ENCODE data around the gene STK16. TPM values are rescaled to one million over a fixed set of nuclear protein-coding genes. Genes with fewer than 3 reads are reported as not detected.
A peak's percentile ranks its signal among the peaks of the same experiment; 100 is the strongest.

Gene STK16
- total RNA-seq, 1 experiment from 2014 or later = 21.6 TPM

- H2BK20ac ChIP-seq (ENCODE audit: low read depth, low read length, poor library complexity, severe bottlenecking) = no peak overlapping the region
- no peak overlapping the region for H2BK12ac ChIP-seq (ENCODE audit: insufficient read length, low read depth, low read length)
- H3K18ac ChIP-seq (ENCODE audit: insufficient read length, low read depth, low read length) = no peak overlapping the region
- no peaks in the 10 kb centered on the region for H3K27me3 ChIP-seq (ENCODE audit: insufficient read depth, low read length)
- no peak overlapping the region for H4K8ac ChIP-seq (replicated peaks; ENCODE audit: insufficient read length, low read depth, low read length)
- H3T11ph ChIP-seq (ENCODE audit: low read length) = no peak overlapping the region
- no peak overlapping the region for H2AFZ ChIP-seq (ENCODE audit: low read length)
- no peak overlapping the region for H4K5ac ChIP-seq (ENCODE audit: insufficient read length, low read depth, low read length)
- H3K79me2 ChIP-seq (ENCODE audit: insufficient read depth, low read length) = no peaks in the 10 kb centered on the region
- Mint-ChIP-seq H3K9me3 (peaks cover 4 to 6% of the 10 kb centered on the region in 2 experiments; a peak in 3 of 5 replicates), H3K36me3 (ENCODE audit: insufficient read depth in 1 of 3, low read depth in 3 of 3) (peaks cover 2 to 4% (median 3%) of the 10 kb centered on the region in 3 experiments; a peak in 4 of 7 replicates), H3K4me1 (peaks cover 11 to 20% of the 10 kb centered on the region in 2 experiments), H3K27me3 (ENCODE audit: low read depth) (peaks cover 15% of the 10 kb centered on the region), H3K27ac (no peak overlapping the region), H3K4me3 (0 out of 5 replicates have a peak overlapping the region, but pooled peaks of 1 of the 2 experiments have one; percentile 18)
- H3K27ac ChIP-seq (ENCODE audit: insufficient read length, low read depth, low read length) = no peak overlapping the region
- H3K14ac ChIP-seq (ENCODE audit: insufficient read depth, low read length) = no peak overlapping the region
- no peak overlapping the region for H2BK120ac ChIP-seq (ENCODE audit: low read depth, low read length, poor library complexity, severe bottlenecking)
- H2BK5ac ChIP-seq (ENCODE audit: insufficient read length, low read length) = no peak overlapping the region
- H3K79me1 ChIP-seq (ENCODE audit: insufficient read depth, low read depth, low read length, poor library complexity, severe bottlenecking) = no peaks in the 10 kb centered on the region
- no CpG with 5 or more reads among the region's 5 CpGs for WGBS (ENCODE audit: extremely low coverage, insufficient read length, low lambda C conversion rate)
- H3K9me3 ChIP-seq (ENCODE audit: control insufficient read depth, low read depth, low read length) = no peaks in the 10 kb centered on the region
- no peaks in the 10 kb centered on the region for H3K4me1 ChIP-seq (ENCODE audit: insufficient read depth, low read length)
- no peak overlapping the region for H3K23ac ChIP-seq (ENCODE audit: insufficient read length, low read depth, low read length)
- peak; percentile 12 for DNase-seq
- no peak for TF ChIP-seq CTCF (conservative IDR thresholded peaks at IDR 0.05)
- no peak overlapping the region for H2AK5ac ChIP-seq (ENCODE audit: insufficient read length, low read length)
- no peak overlapping the region for H3K56ac ChIP-seq (ENCODE audit: insufficient read length, low read depth, low read length)
- H3K9ac ChIP-seq (ENCODE audit: extremely low read depth, insufficient read length, low read length) = no peak overlapping the region
- no peak overlapping the region for H4K91ac ChIP-seq (ENCODE audit: insufficient read length, low read depth, low read length)
- no peaks in the 10 kb centered on the region for H4K20me1 ChIP-seq (ENCODE audit: control insufficient read depth, insufficient read depth, insufficient read length)
- no peaks in the 10 kb centered on the region for H3K23me2 ChIP-seq (ENCODE audit: insufficient read length, low read depth, low read length, poor library complexity, severe bottlenecking)
- H3K4ac ChIP-seq (ENCODE audit: low read depth, low read length) = no peak overlapping the region
- no peak overlapping the region for H3K4me2 ChIP-seq (ENCODE audit: insufficient read depth, insufficient read length, low read length)
- no peak overlapping the region for H2BK15ac ChIP-seq (ENCODE audit: low read depth, low read length)
Measured at GRCh38 chr2:219198974-219199373, 46.3 kb upstream of the STK16 start.
